C4-2B (cell line): Measurements from ENCODE around the gene RSBN1.

Source experiments
- ZFX ChIP-seq: fragments of 450-650 bp; IDR thresholded peaks from 2 replicates; pipeline ENCODE4 v1.6.1; 2017
- TF ChIP-seq, protein P1 (sequence below): fragments of 450-650 bp; conservative IDR thresholded peaks from 2 replicates; pipeline ENCODE4 v1.5.1; 2017; ENCODE audit warnings: mild to moderate bottlenecking

DNA sequence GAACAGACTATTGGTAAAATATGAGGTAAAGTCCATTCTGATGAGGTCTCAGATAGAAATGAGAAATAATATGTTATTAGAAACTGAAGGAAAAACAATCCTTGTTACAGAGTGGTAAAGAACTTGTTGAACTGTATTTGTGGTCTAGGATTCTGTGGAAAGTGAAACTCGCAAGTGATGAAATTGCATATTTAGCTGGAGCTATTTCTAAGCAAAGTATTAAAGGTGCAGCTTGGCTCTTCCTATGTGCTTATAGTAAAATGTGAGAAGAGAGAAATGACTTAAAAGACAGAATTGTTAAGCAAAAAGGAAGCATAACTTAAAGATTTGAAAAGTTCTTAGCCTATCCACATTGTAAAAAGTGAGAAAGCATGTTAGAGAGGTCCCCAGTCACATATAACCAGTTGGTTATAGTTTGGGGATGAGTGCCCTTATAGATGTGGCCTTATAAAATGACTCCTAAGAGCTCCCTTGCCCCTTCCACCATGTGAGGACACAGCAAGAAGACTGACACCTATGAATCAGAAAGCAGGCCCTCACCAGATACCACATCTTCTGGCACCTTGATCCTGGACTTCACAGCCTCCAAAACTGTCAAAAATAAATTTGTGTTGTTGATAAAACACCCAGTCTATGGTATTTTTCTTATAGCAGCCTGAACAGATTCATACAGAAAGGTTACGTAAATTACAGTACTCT, 77.8 kb downstream of the RSBN1 start:
- TF ChIP-seq, protein P1, sequence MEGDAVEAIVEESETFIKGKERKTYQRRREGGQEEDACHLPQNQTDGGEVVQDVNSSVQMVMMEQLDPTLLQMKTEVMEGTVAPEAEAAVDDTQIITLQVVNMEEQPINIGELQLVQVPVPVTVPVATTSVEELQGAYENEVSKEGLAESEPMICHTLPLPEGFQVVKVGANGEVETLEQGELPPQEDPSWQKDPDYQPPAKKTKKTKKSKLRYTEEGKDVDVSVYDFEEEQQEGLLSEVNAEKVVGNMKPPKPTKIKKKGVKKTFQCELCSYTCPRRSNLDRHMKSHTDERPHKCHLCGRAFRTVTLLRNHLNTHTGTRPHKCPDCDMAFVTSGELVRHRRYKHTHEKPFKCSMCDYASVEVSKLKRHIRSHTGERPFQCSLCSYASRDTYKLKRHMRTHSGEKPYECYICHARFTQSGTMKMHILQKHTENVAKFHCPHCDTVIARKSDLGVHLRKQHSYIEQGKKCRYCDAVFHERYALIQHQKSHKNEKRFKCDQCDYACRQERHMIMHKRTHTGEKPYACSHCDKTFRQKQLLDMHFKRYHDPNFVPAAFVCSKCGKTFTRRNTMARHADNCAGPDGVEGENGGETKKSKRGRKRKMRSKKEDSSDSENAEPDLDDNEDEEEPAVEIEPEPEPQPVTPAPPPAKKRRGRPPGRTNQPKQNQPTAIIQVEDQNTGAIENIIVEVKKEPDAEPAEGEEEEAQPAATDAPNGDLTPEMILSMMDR, result no peak
- no peak for TF ChIP-seq ZFX
